Astrocyte (in vitro differentiated cells and primary cell): ENCODE data around the gene HEMGN. TPM values are rescaled to one million over a fixed set of nuclear protein-coding genes. Genes with fewer than 3 reads are reported as not detected.

Experiments used
- DNase-seq: peaks from one replicate; pipeline ENCODE4 v3.0.0-alpha.2; 2010; ENCODE audit warnings: low read depth
- FAIRE-seq: peaks from 2 replicates; lab custom pipeline; 2011; peaks lifted over from hg19 to GRCh38; lab: Jason Lieb, UNC
- H2AFZ ChIP-seq: 2 replicates; pipeline ENCODE4 v1.6.0; 2012; ENCODE audit warnings: low read depth, low read length, inconsistent platforms
- H3K27ac ChIP-seq: 2 replicates; pipeline ENCODE4 v1.5.1; 2011; ENCODE audit warnings: low read depth, low read length, inconsistent platforms
- H3K27me3 ChIP-seq: 2 replicates; pipeline ENCODE4 v1.6.0; 2011; ENCODE audit warnings: low read length, inconsistent platforms; ENCODE audit not compliant: insufficient read depth
- H3K36me3 ChIP-seq: 2 replicates; pipeline ENCODE4 v1.5.1; 2011; ENCODE audit warnings: low read length, inconsistent platforms; ENCODE audit not compliant: insufficient read depth
- H3K4me1 ChIP-seq: 2 replicates; pipeline ENCODE4 v1.5.1; 2011; ENCODE audit warnings: low read length, inconsistent platforms; ENCODE audit not compliant: insufficient read depth
- H3K4me2 ChIP-seq: 2 replicates; pipeline ENCODE4 v1.6.0; 2012; ENCODE audit warnings: low read length, inconsistent platforms
- H3K4me3 ChIP-seq: 2 replicates; pipeline ENCODE4 v1.5.1; 2011; ENCODE audit warnings: low read depth, mild to moderate bottlenecking, low read length, inconsistent platforms; ENCODE audit not compliant: insufficient read depth
- H3K79me2 ChIP-seq: 2 replicates; pipeline ENCODE4 v1.6.0; 2012; ENCODE audit warnings: mild to moderate bottlenecking, low read length, inconsistent platforms; ENCODE audit not compliant: insufficient read depth
- H3K9ac ChIP-seq: 2 replicates; pipeline ENCODE4 v1.6.0; 2012; ENCODE audit warnings: mild to moderate bottlenecking, low read length, inconsistent platforms
- H3K9me3 ChIP-seq: 2 replicates; pipeline ENCODE4 v1.5.1; 2012; ENCODE audit warnings: low read depth, mild to moderate bottlenecking, low read length, inconsistent platforms; ENCODE audit not compliant: insufficient read depth
- H4K20me1 ChIP-seq: 2 replicates; pipeline ENCODE4 v1.6.0; 2012; ENCODE audit warnings: low read length, inconsistent platforms; ENCODE audit not compliant: insufficient read depth
- H3K27ac Mint-ChIP-seq: one replicate; pipeline ENCODE4 v1.8.0; 2021; ENCODE audit warnings: mild to moderate bottlenecking, mixed read lengths; ENCODE audit not compliant: unreplicated experiment
- H3K27me3 Mint-ChIP-seq: one replicate; pipeline ENCODE4 v1.8.0; 2021; ENCODE audit warnings: low read depth, mixed read lengths; ENCODE audit not compliant: unreplicated experiment
- H3K36me3 Mint-ChIP-seq: one replicate; pipeline ENCODE4 v1.8.0; 2021; ENCODE audit warnings: low read depth, mixed read lengths; ENCODE audit not compliant: unreplicated experiment
- H3K4me1 Mint-ChIP-seq: one replicate; pipeline ENCODE4 v1.8.0; 2021; ENCODE audit warnings: low read depth, mixed read lengths; ENCODE audit not compliant: unreplicated experiment
- H3K4me3 Mint-ChIP-seq: one replicate; pipeline ENCODE4 v1.8.0; 2021; ENCODE audit warnings: mild to moderate bottlenecking, moderate library complexity, mixed read lengths; ENCODE audit not compliant: unreplicated experiment
- H3K9me3 Mint-ChIP-seq: one replicate; pipeline ENCODE4 v1.8.0; 2021; ENCODE audit warnings: mild to moderate bottlenecking, mixed read lengths; ENCODE audit not compliant: unreplicated experiment
- EZH2 ChIP-seq: IDR thresholded peaks from 2 replicates; pipeline ENCODE4 v1.6.1; 2012; ENCODE audit warnings: mild to moderate bottlenecking, low read length, inconsistent platforms; ENCODE audit not compliant: insufficient read depth
- total RNA-seq: library from RNA; stranded (reverse); gene quantifications from 2 replicates; pipeline ENCODE4 v1.2.1, GENCODE V29; 2021
- TF ChIP-seq, protein P1 (sequence below): IDR thresholded peaks from 2 replicates; pipeline ENCODE4 v1.5.1; 2011; ENCODE audit warnings: low read depth, mild to moderate bottlenecking, inconsistent platforms, low read length, moderate library complexity; ENCODE audit not compliant: insufficient read depth

Gene HEMGN
- total RNA-seq, 1 donor from 2014 or later, result not detected

DNA sequence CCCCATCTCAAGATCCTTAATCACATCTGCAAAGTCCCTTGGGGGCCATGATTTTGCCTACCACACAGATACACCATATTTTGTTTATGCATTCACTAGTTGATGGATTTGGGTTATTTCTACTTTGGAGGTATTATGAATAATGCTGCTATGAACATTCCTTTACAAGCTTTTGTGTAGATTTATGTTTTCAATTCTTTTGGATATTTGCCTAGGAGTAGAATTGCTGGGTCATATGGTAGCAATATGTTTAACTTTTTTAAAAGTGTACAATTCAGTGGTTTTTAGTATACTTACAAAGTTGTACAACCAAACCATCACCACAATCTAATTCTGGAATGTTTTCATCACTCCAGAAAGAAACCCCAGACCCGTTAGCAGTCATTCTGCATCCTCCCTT, 37.4 kb upstream of the HEMGN start:
- Mint-ChIP-seq H3K4me3 (no peak overlapping the region), H3K27ac (no peak overlapping the region), H3K4me1 (peaks cover under 1% of the 10 kb centered on the region), H3K9me3 (peaks cover 2% of the 10 kb centered on the region), H3K36me3 (no peaks in the 10 kb centered on the region), H3K27me3 (peaks cover 29% of the 10 kb centered on the region)
- Histone ChIP-seq H3K9me3 (no peaks in the 10 kb centered on the region), H3K4me1 (no peaks in the 10 kb centered on the region), H3K9ac (no peak overlapping the region), H3K27ac (no peak overlapping the region), H3K4me3 (no peak overlapping the region), H2AFZ (no peak overlapping the region), H4K20me1 (no peaks in the 10 kb centered on the region), H3K27me3 (no peaks in the 10 kb centered on the region), H3K36me3 (no peaks in the 10 kb centered on the region), H3K79me2 (no peaks in the 10 kb centered on the region), H3K4me2 (no peak overlapping the region)
- FAIRE-seq, result no peak
- no peak for DNase-seq
- TF ChIP-seq, protein P1, sequence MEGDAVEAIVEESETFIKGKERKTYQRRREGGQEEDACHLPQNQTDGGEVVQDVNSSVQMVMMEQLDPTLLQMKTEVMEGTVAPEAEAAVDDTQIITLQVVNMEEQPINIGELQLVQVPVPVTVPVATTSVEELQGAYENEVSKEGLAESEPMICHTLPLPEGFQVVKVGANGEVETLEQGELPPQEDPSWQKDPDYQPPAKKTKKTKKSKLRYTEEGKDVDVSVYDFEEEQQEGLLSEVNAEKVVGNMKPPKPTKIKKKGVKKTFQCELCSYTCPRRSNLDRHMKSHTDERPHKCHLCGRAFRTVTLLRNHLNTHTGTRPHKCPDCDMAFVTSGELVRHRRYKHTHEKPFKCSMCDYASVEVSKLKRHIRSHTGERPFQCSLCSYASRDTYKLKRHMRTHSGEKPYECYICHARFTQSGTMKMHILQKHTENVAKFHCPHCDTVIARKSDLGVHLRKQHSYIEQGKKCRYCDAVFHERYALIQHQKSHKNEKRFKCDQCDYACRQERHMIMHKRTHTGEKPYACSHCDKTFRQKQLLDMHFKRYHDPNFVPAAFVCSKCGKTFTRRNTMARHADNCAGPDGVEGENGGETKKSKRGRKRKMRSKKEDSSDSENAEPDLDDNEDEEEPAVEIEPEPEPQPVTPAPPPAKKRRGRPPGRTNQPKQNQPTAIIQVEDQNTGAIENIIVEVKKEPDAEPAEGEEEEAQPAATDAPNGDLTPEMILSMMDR, result no peak
- TF ChIP-seq EZH2, result no peak

DNA sequence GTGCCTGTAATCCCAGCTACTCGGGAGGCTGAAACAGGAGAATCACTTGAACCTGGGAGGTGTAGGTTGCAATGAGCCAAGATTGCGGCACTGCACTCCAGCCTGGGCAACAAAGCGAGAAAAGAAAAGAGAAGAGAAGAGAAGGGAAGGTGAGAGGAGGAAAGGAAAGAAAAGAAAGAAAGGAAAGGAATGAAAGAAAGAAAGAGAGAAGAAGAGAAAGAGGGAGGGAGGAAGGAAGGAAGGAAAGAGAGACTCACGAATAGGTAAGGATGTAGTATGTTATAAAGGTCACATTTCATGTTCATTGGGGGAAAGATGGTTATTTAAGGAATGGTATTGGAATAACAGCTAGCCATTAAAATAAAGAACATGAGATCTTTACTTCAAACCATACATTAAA, 34.8 kb upstream of the HEMGN start:
- no peaks in the 10 kb centered on the region for H3K79me2 ChIP-seq
- no peak overlapping the region for H2AFZ ChIP-seq
- DNase-seq (no peak), FAIRE-seq (no peak)
- TF ChIP-seq, protein P1, result no peak
- TF ChIP-seq EZH2, result no peak
- Mint-ChIP-seq H3K9me3 (peaks cover 2% of the 10 kb centered on the region), H3K4me1 (peaks cover 2% of the 10 kb centered on the region), H3K27ac (no peak overlapping the region), H3K27me3 (peaks cover 28% of the 10 kb centered on the region), H3K36me3 (no peaks in the 10 kb centered on the region), H3K4me3 (no peak overlapping the region)
- no peaks in the 10 kb centered on the region for H4K20me1 ChIP-seq
- peaks cover 3% of the 10 kb centered on the region for H3K27me3 ChIP-seq
- H3K36me3 ChIP-seq, result no peaks in the 10 kb centered on the region
- no peak overlapping the region for H3K4me2 ChIP-seq
- no peak overlapping the region for H3K4me3 ChIP-seq
- no peak overlapping the region for H3K9ac ChIP-seq
- no peaks in the 10 kb centered on the region for H3K9me3 ChIP-seq
- no peak overlapping the region for H3K27ac ChIP-seq
- H3K4me1 ChIP-seq, result no peaks in the 10 kb centered on the region

DNA sequence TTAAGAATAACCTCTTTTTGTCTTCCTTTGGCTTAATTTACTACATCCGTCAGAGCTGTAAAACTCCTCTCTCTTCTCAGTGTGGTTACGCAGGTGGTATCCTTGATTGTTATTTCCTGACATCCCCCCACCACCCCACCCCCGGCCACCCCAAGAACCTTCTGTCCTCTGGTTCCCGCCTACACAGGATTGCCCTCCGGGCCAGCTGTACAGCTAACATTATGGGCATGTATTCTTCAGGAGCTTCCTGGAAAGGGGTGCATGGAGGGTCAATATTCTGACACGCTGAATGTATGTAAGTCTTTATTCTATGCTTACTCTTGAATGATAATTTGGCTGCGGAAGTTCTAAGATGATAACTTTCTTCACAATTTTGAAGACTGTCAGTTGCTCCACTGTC, 32.2 kb upstream of the HEMGN start:
- no peak overlapping the region for H3K4me3 Mint-ChIP-seq
- TF ChIP-seq, protein P1, result no peak
- TF ChIP-seq EZH2, result no peak
- Histone ChIP-seq H3K79me2 (no peaks in the 10 kb centered on the region), H3K9ac (no peak overlapping the region), H3K4me3 (no peak overlapping the region), H3K27me3 (peaks cover 8% of the 10 kb centered on the region), H3K36me3 (no peaks in the 10 kb centered on the region), H2AFZ (no peak overlapping the region), H3K4me2 (no peak overlapping the region), H3K9me3 (no peaks in the 10 kb centered on the region), H3K27ac (no peak overlapping the region), H3K4me1 (no peaks in the 10 kb centered on the region), H4K20me1 (no peaks in the 10 kb centered on the region)
- H3K9me3 Mint-ChIP-seq, result peaks cover 2% of the 10 kb centered on the region
- no peak for FAIRE-seq
- no peaks in the 10 kb centered on the region for H3K36me3 Mint-ChIP-seq
- no peak overlapping the region for H3K27ac Mint-ChIP-seq
- peaks cover 33% of the 10 kb centered on the region for H3K27me3 Mint-ChIP-seq
- no peak for DNase-seq
- H3K4me1 Mint-ChIP-seq, result peaks cover 2% of the 10 kb centered on the region
